GM19468 (cell line): ENCODE measurements around the gene AFP.
A peak's percentile ranks its signal among the peaks of the same experiment; 100 is the strongest.

Experiments used
- ATAC-seq: cut with Tn5 transposase; IDR thresholded peaks from one replicate; pipeline ENCODE4 v1.9.1; 2021; ENCODE audit warnings: mild to moderate bottlenecking, moderate library complexity, moderate number of reproducible peaks; ENCODE audit not compliant: unreplicated experiment; ENCODE audit errors: extremely low read depth

Gene AFP

DNA sequence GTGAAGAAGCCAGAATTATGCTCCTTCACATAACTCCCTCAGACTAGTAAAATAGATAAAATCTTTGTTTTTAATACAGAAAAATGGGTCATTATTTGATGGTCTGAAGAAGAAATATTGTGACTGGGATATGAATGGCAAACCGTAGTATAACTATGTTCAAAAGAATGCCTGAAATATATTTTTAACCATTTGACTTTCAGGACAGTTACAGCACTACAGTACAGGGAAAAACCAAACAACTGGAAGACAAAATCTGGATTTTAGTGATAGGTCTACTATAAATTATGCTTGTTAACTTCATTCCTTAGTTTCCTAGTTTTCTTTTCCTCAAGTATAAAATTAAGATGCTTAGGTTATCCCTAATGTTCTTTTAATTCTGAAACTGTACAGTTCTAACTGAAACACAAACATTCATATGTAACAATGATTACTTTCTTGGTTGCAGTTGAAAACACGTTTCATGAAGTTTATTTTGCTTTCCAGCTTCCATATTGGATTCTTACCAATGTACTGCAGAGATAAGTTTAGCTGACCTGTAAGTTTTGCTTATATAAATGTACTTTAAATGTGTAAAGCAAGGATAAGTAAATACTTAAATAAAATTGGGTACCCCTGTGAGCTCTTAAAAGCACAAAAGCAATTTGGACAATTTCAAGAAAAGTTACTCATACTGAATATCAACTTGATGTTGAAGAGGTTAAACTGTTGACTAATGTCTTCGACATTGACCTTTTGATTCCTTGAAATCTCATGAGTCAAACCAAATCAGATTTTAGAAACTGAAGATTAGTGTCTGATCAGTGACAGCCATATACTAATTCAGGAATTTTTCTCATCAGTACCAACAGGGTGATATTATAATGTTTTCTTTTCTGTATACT is 895 bp downstream of the AFP start:
- no peak for ATAC-seq

- ATAC-seq: no peak
These were observed 1.5 kb downstream of the AFP start for GRCh38 chr4:73437558-73437956.

DNA sequence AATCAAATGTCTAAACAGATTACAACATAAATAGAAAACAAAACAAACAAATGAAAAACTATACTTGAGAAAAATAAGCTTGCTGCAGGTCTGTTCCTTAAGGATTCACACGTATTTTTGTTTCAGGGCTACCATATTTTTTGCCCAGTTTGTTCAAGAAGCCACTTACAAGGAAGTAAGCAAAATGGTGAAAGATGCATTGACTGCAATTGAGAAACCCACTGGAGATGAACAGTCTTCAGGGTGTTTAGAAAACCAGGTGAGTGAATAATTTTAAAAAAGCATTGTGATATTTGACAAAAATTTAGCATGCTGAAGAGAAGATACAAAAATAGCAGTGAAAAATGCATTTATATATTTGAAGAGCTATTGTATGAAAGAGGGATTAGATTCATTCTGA is 2.0 kb downstream of the AFP start:
- ATAC-seq: no peak

DNA sequence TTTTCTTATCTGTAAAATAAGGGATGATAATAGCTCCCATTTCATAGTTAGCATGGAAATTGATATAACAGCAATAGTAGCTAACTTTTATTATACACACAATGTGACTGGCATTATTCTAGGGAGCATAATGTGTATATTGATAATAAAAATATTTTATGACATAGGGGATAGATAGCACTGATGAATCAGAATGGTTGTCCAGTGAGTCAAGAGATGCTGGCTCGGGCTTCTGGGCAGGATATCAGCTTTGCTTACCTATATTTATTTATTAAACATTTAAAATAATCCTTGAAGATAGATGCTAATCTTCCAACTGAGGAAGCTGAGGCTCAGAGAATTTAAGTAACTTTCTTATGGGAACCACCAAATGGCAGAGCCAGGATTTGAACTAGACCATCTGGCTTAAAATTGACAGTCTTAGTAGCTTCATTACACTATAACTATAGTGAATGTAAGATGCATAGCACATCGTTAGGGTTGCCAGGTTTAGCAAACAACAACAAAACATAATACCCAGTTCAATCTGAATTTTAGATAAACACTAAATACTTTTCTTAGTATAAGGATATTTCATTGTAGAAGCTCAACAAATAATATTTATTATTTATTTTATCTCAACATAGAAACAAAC is 2.7 kb downstream of the AFP start:
- ATAC-seq: no peak

DNA sequence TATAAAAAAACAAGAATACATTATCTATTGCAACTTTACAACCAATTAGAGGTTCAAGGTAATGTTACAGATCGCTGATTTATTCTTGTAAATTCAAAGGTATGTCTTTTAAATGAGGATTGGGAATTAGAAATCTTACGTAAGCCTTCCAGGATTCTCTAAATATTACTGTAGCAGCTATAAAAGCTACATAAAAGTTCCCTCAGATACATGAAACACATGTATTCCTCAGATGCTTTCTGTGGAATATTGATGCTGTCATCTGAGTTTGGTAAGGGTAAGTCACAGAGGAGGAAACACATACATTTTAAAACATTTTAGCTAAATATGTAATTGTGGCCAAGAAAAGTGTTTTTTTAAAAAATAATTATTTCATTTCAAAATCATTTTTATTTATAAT is 3.4 kb downstream of the AFP start:
- no peak for ATAC-seq

- no peak for ATAC-seq
These were observed 4.0 kb downstream of the AFP start for GRCh38 chr4:73439991-73440390.

- ATAC-seq: no peak
These were observed 4.6 kb downstream of the AFP start for GRCh38 chr4:73440653-73441052.

DNA sequence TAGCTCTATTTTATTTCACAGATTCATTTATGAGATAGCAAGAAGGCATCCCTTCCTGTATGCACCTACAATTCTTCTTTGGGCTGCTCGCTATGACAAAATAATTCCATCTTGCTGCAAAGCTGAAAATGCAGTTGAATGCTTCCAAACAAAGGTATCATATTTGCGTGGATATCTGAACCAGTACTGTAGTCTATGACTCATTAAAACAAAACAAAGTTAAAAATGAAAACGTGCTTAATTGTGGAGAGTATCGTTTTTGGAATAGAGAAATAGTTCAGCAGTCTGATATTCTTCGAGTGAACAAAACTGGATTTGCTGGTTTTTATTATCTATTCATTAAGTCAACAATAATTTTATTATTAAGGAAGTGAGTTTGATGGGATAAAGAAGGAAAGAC is 6.3 kb downstream of the AFP start:
- ATAC-seq: no peak

- no peak for ATAC-seq
These were observed 7.2 kb downstream of the AFP start for GRCh38 chr4:73443224-73443623.

DNA sequence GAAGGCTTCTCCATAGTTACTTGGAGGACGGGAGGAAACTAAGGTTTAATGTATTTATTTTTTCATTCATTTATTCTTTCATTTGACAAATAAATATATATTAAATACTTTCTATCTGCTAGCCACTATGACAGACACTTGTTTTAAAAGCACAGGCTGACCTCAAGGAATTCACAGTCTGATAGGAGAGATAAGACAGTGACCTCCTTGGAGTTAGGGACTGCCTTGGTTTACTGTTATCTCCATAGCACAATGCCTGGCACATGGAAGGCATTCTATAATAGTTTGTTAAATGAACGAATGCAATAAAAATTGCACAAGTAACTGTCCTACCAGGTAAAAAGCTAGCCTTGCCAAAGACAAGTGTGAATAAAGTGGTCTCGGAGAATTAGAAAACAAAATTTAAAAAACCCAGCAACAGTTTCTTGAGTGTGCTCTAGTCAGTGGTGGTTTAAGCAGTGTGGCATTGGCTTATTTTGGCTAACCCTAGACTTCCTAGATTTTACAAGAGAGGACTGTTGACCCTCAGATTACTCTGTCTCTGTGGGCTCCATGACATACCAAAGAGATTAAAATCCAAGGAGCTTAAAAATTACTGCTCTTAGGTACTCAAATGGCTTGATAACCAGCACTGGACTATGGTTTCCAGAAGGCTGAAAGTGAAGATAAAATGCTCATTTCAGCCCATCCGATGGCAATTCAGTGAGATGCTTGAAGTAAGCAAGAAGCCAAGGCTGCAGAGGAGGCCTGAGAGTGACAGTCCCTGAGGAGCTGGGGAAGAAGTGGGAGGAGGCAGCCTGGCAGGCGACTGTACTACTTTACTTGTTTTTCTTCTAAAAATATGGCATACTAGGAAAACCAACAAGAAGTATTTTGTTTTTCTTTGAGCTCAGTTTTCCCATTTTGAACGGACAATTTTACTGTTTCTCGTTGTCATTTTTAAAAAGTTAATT is 9.6 kb downstream of the AFP start:
- no peak for ATAC-seq

DNA sequence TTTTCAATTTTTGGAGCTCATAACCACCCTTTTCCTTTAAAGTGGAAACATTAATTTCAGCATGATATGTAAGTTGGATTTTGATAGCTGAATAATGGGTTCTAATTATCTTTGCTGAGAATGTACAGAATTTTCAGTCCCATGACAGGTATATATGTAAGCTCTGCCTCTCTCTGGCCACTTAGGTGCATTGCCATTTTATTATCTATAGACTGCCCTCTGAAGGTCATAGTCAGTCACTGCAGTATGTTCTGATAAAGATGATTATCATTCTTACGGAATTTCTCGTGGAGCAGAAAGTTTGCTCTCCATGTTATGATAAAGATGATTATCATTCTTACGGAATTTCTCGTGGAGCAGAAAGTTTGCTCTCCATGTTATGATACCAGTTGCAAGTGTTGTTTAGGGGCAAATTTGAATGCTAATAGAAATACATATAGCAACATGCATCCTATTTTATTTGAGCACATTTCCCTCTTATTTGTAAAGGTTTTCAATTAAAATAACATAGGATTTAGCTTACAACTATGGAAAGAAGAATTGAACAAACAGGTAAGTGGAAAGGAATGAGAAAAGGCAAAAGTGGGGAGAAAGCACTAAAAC is 10.4 kb downstream of the AFP start:
- peak; percentile 84 for ATAC-seq

DNA sequence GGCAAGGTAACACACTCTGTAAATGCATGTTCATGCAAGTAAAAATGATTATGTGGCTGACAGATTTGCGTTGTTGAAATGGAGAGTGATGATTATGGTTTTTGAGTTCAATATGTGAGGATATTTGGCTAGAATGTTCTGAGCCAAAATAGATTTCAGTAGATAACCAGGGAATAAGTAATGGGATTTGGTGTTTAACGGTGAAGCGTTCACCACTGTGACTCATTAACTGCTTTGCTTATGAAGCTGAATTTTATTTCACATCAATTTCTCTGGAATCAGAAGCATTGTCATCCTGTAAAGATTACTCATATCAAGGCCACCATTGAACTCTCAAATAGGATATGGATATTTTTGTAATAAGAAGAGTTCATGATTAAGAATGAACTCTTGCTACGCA is 11.7 kb downstream of the AFP start:
- ATAC-seq: no peak

DNA sequence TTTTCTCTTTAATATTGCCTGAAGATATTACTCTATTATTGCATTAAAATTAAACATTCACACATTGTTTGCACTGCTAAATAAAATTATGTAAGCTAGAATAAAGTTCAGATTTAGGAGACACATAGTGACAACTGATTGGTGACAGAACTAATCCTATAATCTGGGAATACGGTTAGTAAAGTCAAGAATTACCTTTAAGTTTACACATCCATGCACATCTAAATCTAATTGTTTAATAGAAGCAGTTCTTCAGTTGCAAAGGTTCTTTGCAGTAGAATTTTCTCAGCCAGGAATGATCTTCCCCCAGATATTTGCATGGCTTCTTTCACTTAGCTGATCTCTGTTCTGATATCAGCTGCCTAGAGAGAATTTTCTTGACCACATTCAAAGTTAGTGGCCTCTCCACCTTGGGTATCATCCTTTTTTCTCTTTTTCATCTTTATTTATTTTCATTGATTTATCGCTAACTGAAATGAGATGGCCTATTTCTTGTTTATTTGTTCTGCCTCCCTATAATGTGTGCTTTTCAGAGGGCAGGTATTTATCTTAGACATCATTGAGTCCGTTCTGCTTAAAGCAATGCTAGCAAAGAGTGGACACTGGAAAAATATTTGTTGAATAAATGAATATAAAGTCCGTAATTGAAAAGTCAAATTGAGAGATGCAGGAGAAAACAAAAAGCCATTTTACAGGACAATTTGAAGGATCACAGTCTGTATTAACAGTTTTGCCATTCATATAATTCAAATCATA is 12.6 kb downstream of the AFP start:
- no peak for ATAC-seq

GRCh38 chr4:73450398-73451004 is 14.5 kb downstream of the AFP start:
- ATAC-seq: no peak

GRCh38 chr4:73451404-73451803 is 15.4 kb downstream of the AFP start:
- ATAC-seq: no peak

DNA sequence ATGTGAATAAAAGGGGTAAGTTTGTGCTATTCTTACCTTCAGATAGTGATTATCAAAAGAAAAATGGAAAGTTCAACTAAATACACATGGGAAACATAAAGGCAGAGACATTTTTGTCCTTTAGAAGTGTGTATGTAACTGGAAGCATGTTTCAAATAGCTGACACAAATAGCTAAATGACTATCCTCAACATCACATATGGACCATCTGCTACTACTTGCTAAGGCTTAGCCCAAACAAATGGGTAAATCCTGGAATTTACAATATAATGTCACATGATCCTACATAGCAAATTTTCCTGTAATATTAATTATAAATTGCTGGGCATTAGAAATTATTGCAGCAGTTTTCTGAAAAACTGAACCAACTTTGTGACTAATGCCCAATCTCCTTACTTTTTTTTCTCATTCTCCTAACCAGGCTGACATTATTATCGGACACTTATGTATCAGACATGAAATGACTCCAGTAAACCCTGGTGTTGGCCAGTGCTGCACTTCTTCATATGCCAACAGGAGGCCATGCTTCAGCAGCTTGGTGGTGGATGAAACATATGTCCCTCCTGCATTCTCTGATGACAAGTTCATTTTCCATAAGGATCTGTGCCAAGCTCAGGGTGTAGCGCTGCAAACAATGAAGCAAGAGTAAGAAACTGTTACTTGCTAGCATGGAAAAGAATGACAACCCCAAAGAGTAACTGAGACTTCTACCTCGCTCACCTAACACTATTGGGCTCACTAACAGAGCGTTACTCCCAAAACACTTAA is 16.1 kb downstream of the AFP start:
- no peak for ATAC-seq

DNA sequence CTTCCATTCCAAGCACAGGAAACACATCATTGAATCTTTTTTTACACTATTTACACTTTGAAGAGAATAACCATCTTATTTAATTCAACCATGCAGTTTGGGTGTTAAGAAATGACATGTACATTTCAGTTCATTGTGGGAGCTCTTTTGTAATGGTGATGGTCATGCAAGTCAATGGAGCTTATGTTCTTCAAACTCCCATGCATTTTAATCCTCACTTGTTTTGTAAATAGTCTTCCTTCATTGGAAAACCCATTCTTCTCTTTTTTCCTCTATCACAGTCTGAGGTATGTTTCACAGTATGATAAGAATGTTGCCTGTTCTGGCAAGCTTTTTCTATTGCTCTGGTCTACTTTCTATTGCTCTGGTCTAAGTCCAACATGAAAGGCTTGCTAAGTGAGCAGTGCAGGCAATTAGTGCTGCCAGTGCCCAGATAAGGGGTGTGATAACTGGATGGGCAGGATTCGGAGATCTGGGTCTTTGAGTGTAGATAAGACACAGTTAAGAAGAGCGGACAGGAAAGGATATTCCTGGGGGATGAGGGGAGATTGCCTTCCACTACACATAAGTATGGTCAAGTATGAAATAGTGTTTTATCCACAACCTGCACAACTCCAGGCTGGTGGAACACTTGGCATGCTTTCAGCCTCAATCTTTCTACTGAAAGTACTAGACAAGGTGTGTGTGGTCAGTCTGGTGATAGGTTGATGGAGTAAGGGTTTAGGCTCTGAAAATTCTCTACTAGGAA is 17.1 kb downstream of the AFP start:
- ATAC-seq: no peak

DNA sequence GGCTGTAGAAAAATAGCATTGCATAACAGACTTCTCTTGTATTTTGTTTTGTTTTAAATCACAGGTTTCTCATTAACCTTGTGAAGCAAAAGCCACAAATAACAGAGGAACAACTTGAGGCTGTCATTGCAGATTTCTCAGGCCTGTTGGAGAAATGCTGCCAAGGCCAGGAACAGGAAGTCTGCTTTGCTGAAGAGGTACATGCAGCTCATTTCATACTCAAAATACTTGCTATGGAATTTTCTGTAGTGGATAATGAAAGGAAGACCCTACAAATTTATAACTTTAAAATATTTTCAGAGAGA is 17.6 kb downstream of the AFP start:
- ATAC-seq: no peak
